HG03378 (cell line): ENCODE data around the gene CMIP.

ENCODE experiments used
- ATAC-seq: cut with Tn5 transposase; IDR thresholded peaks from one replicate; pipeline ENCODE4 v1.9.1; 2021; ENCODE audit warnings: mild to moderate bottlenecking, moderate library complexity; ENCODE audit not compliant: unreplicated experiment

CMIP gene

DNA sequence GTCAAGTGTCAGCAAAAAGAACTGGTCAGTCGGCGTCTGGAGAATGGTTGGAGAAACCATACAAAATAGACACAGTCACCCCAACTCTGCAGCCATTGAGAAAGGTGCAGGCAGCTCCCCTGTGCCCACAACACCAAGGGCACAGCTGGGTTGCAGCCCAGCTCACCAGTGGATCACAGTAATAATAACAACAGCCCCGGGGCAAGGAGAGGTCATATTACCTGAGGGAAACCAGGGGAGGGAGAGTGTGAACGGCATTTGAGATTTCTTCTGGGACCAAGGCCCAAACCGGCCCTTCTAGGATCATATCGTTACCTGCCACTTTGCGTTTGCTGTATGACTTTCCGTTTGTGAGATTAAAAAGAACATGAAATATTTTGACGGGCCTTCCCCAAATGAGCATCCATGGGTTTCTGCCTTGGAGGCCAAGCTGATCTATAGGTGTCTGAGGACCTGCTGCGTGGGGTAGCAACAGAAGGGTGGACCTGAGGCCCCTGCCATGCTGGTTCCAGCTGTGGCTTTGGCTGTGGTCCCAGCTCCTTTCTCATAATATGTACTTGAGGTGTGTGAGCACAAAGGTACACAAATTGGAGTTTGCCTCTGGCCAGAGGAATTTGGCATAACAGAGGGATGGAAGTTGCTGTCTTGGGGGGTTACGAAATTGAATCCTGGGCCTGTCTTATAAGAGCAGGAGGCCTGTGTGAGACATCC is 154.6 kb downstream of the CMIP start:
- ATAC-seq = no peak

DNA sequence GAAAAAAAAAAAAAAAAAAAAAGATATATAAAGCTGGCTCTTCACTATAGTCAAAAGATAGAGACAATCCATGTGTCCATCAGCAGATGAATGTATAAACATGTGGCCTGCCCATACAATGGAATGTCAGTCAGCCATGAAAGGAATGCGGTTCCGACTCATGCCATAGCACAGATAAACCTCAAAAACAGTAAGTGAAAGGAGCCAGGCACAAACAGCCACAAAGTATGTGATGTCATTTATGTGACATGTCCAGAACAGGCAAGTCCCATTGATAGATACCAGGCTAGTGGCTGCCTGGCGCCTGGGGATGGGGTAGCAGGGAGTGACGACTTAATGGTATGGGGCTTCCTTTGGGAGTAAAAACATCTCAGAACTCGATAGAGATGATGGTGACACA is 155.7 kb downstream of the CMIP start:
- no peak for ATAC-seq

DNA sequence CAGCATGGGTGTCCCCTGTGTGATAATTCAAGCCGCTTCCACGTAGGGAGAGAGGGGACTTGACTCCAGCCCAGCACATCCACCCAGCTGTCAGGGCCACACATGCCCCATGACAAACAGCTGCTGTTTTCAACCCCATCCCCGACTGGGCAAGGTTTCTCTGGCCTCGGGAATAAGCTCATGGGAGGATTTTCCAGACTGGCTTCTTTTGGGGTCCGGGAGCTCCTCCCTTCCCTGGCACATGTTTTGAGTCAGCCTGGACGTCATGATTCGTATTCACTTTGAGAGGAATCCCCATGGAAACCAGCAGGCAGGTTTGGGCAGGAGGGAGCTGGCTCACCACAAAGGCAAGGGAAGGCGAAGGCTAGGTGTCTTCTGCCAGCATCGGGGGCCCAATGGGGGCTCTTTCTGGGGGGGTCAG is 156.4 kb downstream of the CMIP start:
- no peak for ATAC-seq

DNA sequence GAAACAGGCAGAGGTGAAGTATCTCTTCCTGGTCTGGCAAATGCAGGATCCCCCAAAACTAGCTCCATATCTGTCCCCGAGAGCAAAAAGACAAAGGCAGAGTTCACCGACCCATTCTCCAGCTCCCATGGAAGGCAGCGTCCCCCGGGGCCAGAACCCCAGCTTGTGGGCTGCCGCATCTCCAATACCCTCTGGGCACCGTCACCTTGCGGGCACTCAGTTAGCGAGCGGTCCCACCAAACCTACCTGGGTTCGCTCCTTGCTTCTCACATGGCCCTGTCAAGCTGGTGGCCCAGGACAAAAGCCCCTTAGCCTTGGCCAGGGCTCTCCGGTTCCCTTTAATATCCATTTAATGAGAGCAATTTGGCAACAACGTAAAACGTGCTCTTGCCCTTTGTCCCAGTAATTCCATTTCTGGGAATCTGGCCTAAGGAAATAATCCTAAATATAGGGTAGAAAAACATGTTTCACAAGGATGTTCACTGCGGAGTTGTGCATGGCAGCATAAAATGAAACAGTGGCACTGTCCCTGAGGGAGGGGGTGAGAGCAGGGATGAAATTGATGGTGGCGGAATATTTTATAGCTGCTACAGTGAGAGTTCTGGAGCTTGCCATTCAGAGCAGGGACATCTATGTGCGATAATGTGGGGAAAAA is 157.1 kb downstream of the CMIP start:
- ATAC-seq = no peak

DNA sequence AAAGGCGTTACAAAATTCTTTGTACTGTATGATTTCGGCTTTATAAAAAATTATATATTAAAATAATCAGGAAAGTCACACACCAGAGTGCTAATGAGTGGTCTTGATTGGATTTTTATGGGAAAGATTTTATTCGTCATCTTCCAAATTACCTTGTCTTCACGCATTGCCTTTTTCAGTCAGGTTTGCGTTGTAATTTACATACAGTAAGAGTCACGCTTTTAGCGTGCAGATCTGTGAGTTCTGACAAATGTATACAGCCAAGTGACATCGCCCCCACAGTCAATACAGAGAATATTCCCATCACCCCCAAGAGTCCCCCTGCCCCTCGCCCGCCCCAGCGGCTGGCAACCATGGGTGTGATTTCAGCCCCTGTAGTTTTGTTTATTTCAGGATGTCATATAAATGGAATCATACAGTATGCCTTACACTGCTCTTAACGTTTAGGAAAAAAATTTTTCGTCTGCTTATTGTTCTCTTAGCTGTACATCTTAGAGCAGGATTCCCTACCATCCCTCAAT is 157.7 kb downstream of the CMIP start:
- no peak for ATAC-seq

DNA sequence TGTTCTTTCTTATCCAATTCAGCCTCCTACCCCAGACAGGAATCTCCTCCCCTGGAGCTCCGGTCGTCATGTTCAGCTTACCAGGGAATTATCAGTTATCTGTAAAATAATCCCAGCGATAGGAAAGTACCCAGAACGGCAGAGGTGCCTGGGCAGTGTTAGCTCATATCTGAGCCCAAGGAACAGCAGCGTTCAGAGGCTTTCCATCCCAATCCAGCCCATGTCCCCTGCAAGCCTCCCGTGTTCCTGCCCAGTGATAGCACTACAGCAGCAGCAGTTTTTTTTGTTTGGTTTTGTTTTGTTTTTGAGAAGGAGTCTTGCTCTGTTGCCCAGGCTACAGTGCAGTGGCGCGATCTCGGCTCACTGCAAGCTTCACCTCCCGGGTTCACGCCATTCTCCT is 158.2 kb downstream of the CMIP start:
- no peak for ATAC-seq

DNA sequence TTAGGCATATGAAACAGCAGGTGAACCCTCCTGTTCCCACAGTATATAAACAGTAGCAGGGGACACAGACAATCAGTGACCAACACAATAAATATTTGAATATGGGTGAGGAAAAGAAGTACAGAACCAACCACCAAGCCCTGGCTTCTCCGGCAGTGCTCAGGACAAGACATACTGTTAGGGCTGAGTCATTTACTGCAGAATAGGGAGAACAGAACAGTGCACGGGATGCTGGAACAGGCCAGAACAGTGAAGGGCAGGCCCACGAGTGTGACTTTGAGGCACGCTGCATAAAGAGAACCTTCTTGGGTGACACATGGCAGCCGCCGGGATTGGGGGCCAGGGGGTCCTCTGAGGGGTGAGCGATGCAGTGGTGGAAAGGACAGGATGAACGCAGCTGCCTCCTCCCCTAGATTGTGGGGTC is 160.4 kb downstream of the CMIP start:
- no peak for ATAC-seq

DNA sequence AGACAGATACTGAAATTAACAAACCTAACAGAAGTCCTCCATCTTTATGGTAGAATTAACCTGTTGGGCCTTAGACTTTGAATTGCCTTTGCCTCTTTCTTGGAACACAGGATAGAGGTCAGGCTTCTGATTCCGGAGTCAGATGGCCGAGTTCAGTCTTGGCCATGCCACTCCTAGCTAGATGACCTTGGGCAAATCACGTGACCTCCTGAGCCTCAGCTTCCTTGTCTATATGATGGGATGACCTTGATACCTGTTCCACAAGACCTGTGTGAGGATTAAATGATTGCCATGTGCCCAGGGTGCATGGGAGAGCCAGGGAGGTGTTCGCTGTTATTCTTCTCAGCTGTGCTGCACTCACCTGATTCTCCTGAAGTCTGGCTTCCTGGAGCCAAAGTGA is 161.4 kb downstream of the CMIP start:
- no peak for ATAC-seq

DNA sequence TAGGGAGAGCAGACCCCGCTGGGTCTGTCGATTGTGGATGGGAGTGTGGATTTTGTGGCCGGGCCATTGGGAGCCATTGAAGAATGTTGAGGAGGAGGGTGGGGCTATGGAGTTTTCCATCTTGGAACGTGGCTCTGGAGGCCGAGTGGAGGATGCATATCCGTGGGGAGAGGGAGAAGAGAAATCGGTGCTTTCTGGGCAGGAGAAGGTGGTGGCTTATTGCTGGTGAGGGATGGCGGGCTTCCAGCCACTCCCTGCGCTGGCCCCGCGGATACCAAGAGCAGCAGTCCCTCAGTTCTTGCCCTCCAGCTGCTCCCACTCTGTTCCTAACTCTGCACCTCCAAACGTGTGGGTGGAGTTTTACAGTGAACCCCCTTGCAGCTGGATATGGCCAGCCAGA is 162.4 kb downstream of the CMIP start:
- no peak for ATAC-seq

DNA sequence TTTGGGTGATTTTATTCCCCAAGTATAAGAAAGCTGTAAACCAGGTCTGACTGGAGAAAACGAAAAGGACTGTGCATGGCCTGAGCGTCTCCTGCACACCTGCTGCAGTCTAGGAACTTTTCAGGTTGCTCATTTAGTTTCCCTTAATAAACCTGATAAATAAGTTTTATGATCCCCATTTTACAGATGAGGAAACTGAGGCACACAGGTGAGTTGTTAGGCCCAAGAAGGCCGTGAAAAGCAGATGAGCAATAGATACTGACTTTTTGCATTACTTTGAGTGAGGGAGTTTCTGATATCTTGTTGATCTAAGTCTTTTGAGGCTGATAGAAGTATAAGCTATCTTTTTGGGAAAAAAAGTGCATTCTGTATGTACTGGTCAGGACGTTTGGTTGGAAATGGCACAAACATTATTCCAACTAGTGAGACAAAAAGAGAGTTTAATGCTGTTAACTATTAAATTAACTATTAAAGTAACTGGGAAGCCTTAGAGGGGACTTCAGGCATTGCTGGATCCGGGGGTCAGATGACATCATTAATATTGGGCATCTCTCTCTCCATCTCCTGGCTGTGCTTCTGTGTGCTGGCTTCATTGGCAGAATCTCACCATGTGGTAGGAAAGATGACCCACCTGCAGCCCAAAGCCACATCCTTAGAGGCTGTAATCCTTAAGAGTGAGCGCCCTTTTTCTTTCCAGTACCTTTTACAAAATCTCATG is 163.4 kb downstream of the CMIP start:
- ATAC-seq = no peak

DNA sequence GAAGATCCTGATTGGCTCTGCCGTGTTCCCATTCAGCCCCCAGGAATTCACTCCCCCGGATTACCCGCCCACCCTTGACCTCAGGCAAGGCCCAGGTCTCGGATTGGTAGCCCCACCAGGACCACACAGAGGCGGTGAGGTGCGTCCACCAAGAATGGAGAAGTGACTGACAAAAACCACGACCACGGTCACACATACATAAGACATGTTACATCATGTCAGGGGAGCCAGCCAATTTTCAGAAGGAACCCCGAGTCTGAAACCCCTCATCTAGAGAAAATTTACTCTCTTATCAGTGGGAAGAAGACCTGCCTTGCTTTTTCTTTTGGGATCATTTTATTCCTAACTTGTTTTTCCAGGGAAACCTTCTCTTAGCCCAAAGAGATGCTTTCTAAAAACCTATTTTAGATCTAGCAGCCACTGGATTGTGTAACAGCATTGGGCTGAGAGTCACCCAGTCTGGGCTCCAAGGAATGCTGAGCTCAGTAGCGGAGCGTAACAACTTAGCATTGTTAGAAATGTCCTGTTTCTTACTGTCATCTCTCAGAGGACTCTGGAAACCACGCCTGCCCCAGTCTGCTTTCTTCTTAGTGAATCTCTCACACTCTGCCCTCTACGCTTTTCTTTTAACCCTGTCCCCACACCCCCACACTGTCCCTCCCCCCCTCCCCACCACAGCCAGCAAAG is 164.1 kb downstream of the CMIP start:
- ATAC-seq = no peak

DNA sequence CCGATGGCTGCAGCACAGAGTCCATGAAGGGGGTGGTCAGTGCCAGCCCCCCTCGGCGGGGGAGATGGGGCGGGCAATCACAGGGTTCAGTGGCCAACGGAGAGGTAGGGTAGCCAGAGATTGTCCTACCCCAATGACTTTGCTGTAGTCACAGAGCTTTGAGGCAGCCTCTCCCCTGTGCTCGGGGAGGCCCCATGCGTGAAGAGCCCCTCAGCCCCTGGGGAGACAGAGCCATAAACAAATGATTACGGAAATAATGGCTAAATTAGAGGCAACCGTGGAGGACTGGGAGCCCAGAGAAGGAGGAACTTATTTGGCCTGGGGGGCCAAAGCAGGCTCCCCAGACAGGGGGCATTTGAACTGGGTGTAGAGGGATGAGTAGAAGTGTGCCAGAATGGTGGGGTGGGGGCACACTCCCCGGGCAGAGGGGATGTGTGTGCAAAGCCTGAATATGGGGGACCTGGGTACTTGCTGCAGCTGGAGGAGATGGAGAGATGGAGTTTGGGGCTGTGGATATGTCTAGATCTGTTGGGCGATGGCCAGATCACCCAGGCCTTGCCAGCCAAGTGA is 164.8 kb downstream of the CMIP start:
- ATAC-seq = no peak

DNA sequence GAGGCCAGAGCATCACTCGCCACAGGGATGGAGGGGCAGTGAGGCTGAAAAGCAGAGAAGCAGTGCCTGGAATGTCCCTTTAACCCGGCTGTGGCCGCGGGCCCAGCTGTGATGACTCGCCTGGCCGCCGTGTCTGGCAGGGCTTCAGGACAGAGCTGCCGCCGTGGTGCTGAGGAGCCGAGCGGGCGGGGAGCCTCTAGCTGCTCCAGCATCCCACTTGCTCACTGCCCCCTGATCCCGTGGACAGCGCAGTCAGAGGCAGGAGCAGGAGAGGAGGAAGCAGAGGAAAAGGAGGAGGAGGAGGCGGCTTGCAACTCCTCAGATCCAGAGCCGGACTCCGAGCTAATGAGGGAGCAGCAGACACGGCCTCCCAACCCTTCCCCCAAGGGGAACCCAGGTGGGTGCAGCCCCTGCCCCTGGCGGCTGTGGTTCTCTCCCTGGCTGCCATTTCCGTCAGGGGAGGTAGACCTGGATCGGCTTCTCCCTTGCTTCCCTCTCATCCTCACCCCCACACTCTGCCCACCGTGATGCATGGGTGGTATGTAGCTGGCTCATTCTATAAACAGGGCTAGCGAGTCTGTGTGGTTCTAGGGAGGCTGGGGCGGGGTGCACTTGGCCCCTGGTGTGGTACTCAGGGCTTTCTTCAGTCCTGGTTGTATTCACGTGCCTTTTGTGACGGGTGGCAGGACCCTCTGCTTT is 165.7 kb downstream of the CMIP start:
- no peak for ATAC-seq

DNA sequence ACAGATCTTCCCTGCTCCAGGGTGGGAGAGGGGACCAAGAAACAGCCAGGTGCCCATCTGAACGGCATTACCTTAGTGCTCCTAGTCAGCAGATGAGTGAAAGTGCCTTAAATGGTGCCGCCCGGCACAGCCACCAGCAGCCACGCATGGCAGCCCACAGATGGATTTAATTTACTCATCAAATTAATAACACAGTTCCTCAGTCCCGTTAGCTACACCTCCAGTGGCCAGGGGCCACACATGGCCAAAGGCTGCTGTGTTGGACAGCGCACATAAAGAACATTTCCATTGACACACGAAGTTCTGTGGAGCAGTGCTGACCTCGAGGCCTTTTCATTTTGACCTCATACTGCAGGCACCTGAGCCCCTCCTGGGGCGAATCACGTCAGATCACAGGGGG is 166.3 kb downstream of the CMIP start:
- ATAC-seq = no peak

DNA sequence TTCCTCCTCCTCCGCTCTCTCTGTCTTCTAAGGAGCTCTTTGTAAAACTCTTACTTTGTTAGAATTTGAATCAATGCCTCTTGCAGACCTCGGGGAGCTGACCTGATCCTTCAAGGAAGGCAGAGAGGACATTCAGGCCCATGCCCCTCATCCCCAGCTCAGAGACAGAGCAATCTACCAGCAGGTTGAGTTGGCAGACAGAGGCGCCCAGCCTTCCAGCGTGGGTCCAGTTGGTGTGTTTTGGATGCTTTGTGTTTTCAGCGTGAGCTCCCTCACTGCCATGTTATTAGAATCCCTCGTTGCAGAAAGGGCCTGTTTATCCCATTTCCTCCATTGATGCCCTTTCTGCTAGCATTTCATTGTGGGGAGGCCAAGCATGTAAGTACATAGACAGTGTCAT is 167.1 kb downstream of the CMIP start:
- ATAC-seq = no peak

DNA sequence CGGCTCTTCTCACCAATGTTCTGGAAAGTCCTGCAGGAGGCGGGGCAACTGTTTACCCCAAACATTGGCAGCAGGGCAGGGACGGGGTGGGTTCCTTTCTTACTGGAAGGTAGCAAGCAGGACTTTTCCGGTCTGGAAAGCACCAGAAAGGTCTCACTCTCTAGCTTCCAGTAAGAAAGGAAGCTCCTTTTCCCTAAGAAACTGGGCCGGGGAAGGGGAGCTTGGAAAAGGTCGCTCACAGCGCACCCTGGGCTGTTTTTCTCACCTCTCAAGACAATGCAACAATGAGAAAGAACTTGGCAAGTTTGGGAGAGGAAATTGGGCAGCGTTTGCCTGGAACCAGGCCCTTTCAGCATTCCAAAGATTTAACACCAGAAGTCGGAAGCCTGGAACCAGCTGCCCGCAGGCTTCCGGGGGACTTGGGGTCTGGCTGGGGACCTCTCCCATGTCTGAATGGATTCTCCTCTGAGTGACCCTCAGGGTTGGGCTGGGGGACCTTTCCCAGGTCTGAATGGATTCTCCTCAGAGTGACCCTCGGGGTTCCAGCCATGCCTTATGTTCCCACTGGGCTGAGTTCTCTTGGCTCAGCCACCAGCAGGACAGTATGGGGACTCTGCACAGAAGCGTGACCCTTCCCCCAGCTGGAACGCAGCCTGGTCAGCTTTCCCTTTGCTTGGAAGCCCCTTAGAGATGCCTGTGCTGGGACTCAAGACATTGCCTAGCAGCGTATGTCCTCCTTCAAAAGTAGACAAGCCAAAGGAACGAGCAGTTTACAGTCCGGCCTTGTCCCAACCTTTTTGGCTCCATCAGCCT is 167.9 kb downstream of the CMIP start:
- ATAC-seq = no peak

DNA sequence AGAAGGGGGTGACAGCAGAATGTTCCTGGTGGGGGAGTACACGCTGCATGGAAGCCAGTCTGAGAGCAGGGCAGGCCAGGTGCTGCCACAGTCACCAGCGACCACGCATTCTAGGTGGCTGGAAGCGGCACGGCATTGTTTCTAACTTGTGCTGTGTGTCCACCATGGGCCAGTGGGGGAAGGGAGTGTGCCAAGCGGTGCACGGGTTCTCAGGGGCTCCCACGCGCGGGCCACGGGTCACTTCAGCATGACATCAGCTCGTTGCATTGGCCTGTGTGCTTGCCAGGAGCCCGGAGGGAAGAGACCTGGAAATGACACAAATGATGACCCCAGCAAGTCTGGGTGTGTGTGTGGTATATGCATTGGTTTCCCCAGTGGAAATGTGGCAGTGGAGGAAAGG is 169.6 kb downstream of the CMIP start:
- ATAC-seq = no peak

DNA sequence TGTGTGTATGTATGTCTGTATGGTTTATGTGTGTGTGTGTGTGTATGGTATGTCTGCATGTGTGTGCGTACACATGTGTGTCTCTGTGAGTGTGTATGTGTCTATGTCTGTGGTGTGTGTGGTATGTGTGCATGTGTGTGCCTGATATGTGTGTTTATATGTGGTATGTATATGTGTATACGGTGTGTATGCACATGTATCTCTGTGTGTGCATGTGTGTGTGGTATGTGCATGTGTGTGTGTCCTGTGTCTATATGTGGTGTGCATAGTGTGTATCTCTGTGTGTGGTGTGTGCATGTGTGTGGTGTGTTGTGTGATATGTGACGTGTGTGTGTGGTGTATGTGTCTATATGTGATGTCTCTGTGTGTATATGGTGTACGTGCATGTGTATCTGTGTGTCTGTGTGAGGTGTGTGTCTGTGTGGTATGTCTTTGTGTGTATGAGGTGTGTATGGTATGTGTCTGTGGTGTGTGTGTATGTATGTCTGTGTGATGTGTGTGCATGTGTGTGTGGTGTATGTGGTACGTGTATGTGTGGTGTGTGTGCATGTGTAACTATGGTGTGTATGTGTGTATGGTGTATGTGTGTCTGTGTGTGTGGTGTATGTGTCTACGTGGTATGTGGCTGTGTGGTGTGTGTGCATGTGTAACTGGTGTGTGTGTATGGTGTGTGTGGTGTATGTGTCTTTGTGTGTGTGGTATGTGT is 170.2 kb downstream of the CMIP start:
- ATAC-seq = no peak

DNA sequence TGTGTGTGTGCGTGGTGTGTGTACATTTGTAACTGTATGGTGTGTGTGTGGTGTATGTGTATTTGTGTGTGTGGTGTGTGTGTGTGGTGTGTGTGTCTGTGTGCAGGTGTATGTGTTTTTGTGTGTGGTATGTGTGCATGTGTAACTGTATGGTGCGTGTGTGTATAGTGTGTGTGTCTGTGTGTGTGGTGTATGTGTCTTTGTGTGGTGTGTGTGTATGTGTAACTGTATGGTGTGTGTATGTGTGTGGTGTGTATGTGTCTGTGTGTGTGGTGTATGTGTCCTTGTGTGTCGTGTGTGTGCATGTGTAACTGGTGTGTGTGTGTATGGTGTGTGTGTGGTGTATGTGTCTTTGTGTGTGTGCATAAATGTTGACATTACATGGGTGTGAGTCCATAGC is 170.8 kb downstream of the CMIP start:
- no peak for ATAC-seq
